GM21717 (cell line): ENCODE data around the gene CTNNBL1.
A peak's percentile ranks its signal among the peaks of the same experiment; 100 is the strongest.
"Not testable (repeated sequence)": the region's sequence is repeated elsewhere in the genome, so short reads cannot be mapped to it uniquely, and the experiment has no call there.

ENCODE experiments used
- ATAC-seq: cut with Tn5 transposase; IDR thresholded peaks from one replicate; pipeline ENCODE4 v1.9.1; 2021; ENCODE audit warnings: mild to moderate bottlenecking, moderate library complexity; ENCODE audit not compliant: unreplicated experiment

CTNNBL1 gene

GRCh38 chr20:37677969-37678861 is 15.6 kb upstream of the CTNNBL1 start:
- ATAC-seq: no peak

GRCh38 chr20:37679751-37680150 is 14.1 kb upstream of the CTNNBL1 start:
- not testable (repeated sequence) for ATAC-seq

- no peak for ATAC-seq
Measured at GRCh38 chr20:37680420-37680819, 13.4 kb upstream of the CTNNBL1 start.

GRCh38 chr20:37681384-37682112 is 12.3 kb upstream of the CTNNBL1 start:
- no peak for ATAC-seq

- not testable (repeated sequence) for ATAC-seq
Measured at GRCh38 chr20:37683146-37683545, 10.7 kb upstream of the CTNNBL1 start.

- ATAC-seq: no peak
Measured at GRCh38 chr20:37686762-37687477, 6.9 kb upstream of the CTNNBL1 start.

- no peak for ATAC-seq
Measured at GRCh38 chr20:37687478-37687805, 6.4 kb upstream of the CTNNBL1 start.

- ATAC-seq: no peak
Measured at GRCh38 chr20:37688093-37688492, 5.7 kb upstream of the CTNNBL1 start.

- no peak for ATAC-seq
Measured at GRCh38 chr20:37690626-37691369, 3.0 kb upstream of the CTNNBL1 start.

- ATAC-seq: no peak
Measured at GRCh38 chr20:37692459-37693166, 1.2 kb upstream of the CTNNBL1 start.

GRCh38 chr20:37693242-37693634 is 592 bp upstream of the CTNNBL1 start:
- no peak for ATAC-seq

- ATAC-seq: no peak
Measured at GRCh38 chr20:37695684-37696342, 2.0 kb downstream of the CTNNBL1 start.

- ATAC-seq: peak; percentile 64
Measured at GRCh38 chr20:37697314-37697713, 3.5 kb downstream of the CTNNBL1 start.

GRCh38 chr20:37699202-37699601 is 5.4 kb downstream of the CTNNBL1 start:
- no peak for ATAC-seq

- ATAC-seq: no peak
Measured at GRCh38 chr20:37700301-37700700, 6.5 kb downstream of the CTNNBL1 start.

GRCh38 chr20:37701676-37702075 is 7.8 kb downstream of the CTNNBL1 start:
- not testable (repeated sequence) for ATAC-seq

- ATAC-seq: no peak
Measured at GRCh38 chr20:37702403-37703034, 8.7 kb downstream of the CTNNBL1 start.

- ATAC-seq: no peak
Measured at GRCh38 chr20:37703035-37703845, 9.4 kb downstream of the CTNNBL1 start.
